ENCODE data around the gene CRTC3. TPM values are rescaled to one million over a fixed set of nuclear protein-coding genes. Genes with fewer than 3 reads are reported as not detected.
A peak's percentile ranks its signal among the peaks of the same experiment; 100 is the strongest.

Gene CRTC3
- total RNA-seq, 2 donors from 2014 or later, result 26.4 to 32.5 TPM

DNA sequence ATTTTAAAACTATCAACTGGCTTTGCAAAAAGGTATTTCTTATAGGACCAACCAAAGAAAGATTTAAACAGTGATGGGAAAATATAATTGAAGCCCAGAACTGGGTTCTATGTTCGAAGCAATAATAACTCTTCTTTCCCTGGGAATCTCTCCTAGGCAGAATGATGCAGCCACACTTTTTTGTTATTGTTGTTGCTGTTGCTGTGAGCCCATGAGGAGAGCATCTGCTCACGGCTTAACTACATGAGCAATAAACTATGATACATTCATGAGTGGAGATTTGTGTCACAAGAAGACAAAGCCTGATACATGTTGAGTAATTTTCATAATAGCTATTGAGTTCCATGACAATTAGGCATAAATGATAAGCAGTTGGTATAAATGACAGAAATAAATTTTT, 80.5 kb downstream of the CRTC3 start:
- H3K9me3 ChIP-seq, result no peaks in the 10 kb centered on the region
- H3K4me3 ChIP-seq, result no peak overlapping the region
- no peaks in the 10 kb centered on the region for H3K27me3 ChIP-seq
- TF ChIP-seq, protein P1, sequence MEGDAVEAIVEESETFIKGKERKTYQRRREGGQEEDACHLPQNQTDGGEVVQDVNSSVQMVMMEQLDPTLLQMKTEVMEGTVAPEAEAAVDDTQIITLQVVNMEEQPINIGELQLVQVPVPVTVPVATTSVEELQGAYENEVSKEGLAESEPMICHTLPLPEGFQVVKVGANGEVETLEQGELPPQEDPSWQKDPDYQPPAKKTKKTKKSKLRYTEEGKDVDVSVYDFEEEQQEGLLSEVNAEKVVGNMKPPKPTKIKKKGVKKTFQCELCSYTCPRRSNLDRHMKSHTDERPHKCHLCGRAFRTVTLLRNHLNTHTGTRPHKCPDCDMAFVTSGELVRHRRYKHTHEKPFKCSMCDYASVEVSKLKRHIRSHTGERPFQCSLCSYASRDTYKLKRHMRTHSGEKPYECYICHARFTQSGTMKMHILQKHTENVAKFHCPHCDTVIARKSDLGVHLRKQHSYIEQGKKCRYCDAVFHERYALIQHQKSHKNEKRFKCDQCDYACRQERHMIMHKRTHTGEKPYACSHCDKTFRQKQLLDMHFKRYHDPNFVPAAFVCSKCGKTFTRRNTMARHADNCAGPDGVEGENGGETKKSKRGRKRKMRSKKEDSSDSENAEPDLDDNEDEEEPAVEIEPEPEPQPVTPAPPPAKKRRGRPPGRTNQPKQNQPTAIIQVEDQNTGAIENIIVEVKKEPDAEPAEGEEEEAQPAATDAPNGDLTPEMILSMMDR (IDR thresholded peaks at IDR 0.05), result no peak
- DNase-seq (ENCODE audit: low spot score), result no peak
- H3K36me3 ChIP-seq, result peaks cover 36% of the 10 kb centered on the region
- peaks cover 0 to 29% of the 10 kb centered on the region in 2 donors for H3K4me1 ChIP-seq
- peak overlapping the region; percentile 10 to 51 for H3K27ac ChIP-seq

DNA sequence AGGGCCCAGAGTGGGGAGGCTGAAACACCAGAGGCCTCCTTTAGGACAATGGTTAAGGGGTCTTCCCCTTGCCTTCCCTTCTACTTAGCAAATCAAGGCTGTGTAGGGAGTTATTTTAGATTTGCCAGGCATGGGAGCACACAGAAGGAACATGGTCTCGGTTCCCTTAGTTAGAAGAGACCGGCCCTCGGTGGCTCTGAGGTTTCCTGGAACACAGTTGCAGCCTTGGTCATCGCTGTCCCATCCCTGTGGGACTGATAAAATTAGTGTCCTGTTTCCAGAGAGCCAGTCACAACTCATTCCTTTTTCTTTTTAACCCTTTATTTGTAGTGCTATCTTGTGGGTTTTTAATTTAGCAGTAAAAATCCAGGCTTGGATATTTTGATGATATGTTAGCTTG, 81.4 kb downstream of the CRTC3 start:
- peaks cover 0 to 29% of the 10 kb centered on the region in 2 donors for H3K4me1 ChIP-seq
- peaks cover 42% of the 10 kb centered on the region for H3K36me3 ChIP-seq
- no peaks in the 10 kb centered on the region for H3K9me3 ChIP-seq
- peak overlapping the region; percentile 14 to 51 for H3K27ac ChIP-seq
- no peak for DNase-seq (ENCODE audit: low spot score)
- no peaks in the 10 kb centered on the region for H3K27me3 ChIP-seq
- TF ChIP-seq, protein P1 (IDR thresholded peaks at IDR 0.05), result no peak
- no peak overlapping the region for H3K4me3 ChIP-seq

DNA sequence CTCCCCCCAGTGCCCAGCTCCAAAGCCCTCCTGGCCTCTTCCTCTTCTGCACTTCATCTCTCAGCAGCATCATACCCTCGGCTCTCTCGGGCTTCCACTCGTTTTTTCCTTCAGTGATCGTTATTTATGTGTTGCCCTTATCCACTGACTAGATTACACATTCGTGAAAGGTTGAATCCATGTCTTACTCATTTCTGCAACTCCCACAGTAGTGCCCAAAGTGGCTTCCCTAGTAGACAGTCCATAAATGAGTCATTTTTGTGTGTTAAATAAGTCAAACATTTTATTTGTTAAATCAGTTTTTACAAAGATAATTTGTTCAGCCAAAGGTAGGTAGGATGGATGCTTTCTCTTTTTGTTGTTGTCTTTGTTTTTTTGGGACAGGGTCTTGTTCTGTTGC, 87.4 kb downstream of the CRTC3 start:
- Histone ChIP-seq H3K4me1 (peaks cover 0 to 4% of the 10 kb centered on the region in 2 donors), H3K36me3 (peaks cover 71% of the 10 kb centered on the region), H3K4me3 (no peak overlapping the region), H3K9me3 (no peaks in the 10 kb centered on the region), H3K27me3 (no peaks in the 10 kb centered on the region), H3K27ac (peak overlapping the region in 1 of 2 donors; percentile 43)
- DNase-seq (ENCODE audit: low spot score), result no peak
- TF ChIP-seq, protein P1 (IDR thresholded peaks at IDR 0.05), result no peak

DNA sequence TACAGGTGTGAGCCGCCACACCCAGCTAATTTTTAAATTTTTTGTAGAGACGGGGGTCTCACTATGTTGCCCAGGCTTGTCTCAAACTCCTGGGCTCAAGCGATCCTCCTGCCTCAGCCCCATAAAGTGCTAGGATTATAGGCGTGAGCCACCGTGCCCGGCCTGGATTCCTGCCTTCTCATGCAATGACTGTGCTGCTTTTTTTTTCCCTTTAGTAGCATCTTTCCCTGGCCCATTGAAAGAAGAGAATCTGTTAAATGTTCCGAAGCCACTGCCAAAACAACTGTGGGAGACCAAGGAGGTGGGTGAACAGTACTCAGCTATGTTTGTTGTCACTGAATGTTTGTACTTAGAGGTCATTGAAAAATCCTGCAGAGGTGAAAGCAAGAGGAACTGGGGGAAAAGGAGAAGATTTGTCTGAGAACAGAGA, 88.0 kb downstream of the CRTC3 start:
- no peaks in the 10 kb centered on the region for H3K27me3 ChIP-seq
- no peaks in the 10 kb centered on the region for H3K9me3 ChIP-seq
- H3K4me1 ChIP-seq, result peaks cover 0 to 4% of the 10 kb centered on the region in 2 donors
- no peak overlapping the region for H3K4me3 ChIP-seq
- no peak for DNase-seq (ENCODE audit: low spot score)
- H3K27ac ChIP-seq, result peak overlapping the region in 1 of 2 donors; percentile 43
- peaks cover 66% of the 10 kb centered on the region for H3K36me3 ChIP-seq
- TF ChIP-seq, protein P1 (IDR thresholded peaks at IDR 0.05), result no peak

DNA sequence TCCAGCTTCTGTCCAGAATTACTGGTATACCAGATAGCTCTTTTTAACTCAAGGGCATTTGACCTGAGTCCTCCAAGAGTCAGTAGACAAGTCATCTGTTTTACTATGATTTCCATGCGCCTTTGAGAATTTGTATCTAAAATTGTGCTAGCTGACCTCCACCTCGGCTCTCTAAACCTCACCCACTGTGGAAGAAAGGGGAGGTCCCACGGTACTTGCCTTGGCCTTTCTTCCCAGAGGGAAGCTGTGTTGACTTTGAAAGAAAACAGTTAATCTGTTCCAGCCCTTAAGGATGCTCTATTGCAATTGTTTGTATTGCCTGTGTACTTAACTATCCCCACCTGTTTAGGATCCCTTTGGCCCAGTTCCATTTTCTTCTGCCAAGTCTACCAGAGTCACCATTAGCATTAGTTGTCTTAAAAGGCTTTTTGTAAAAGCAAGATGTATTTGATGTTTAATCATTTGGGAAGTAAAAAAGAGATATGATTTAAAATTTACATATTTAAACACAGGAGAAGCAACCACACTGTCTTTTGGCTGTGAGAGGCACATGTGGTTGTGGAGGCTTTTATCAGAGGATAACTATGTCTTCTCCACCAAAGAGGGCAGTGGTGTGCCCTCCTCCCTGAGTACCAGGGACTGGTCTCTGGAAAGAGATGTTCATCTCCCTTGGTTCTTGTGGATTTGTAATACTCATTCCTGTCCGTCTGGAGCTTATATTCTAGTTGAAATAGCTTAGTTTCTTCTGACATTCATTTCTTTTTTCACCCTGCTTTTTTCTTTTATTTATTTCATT, 88.8 kb downstream of the CRTC3 start:
- Histone ChIP-seq H3K9me3 (no peaks in the 10 kb centered on the region), H3K36me3 (peaks cover 68% of the 10 kb centered on the region), H3K27me3 (no peaks in the 10 kb centered on the region), H3K27ac (peak overlapping the region; percentile 5 to 29), H3K4me3 (no peak overlapping the region), H3K4me1 (peaks cover 0 to 4% of the 10 kb centered on the region in 2 donors)
- no peak for DNase-seq (ENCODE audit: low spot score)
- TF ChIP-seq, protein P1 (IDR thresholded peaks at IDR 0.05), result no peak

All from right atrium auricular region (tissue), 2 donors.